ENCODE results near the gene ABRACL.
"Not testable (repeated sequence)": the region's sequence is repeated elsewhere in the genome, so short reads cannot be mapped to it uniquely, and the experiment has no call there.

- TF ChIP-seq, protein P1, sequence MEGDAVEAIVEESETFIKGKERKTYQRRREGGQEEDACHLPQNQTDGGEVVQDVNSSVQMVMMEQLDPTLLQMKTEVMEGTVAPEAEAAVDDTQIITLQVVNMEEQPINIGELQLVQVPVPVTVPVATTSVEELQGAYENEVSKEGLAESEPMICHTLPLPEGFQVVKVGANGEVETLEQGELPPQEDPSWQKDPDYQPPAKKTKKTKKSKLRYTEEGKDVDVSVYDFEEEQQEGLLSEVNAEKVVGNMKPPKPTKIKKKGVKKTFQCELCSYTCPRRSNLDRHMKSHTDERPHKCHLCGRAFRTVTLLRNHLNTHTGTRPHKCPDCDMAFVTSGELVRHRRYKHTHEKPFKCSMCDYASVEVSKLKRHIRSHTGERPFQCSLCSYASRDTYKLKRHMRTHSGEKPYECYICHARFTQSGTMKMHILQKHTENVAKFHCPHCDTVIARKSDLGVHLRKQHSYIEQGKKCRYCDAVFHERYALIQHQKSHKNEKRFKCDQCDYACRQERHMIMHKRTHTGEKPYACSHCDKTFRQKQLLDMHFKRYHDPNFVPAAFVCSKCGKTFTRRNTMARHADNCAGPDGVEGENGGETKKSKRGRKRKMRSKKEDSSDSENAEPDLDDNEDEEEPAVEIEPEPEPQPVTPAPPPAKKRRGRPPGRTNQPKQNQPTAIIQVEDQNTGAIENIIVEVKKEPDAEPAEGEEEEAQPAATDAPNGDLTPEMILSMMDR (IDR thresholded peaks at IDR 0.05): not testable (repeated sequence)
- TF ChIP-seq POLR2AphosphoS5, EP300 (IDR thresholded peaks at IDR 0.05): not testable (repeated sequence)
Measured at GRCh38 chr6:139048912-139049311, 20.4 kb downstream of the ABRACL start.

All from upper lobe of left lung (tissue), 4 donors.